ENCODE data around the gene RAD52. TPM values are rescaled to one million over a fixed set of nuclear protein-coding genes. Genes with fewer than 3 reads are reported as not detected.

Gene RAD52
- total RNA-seq, 4 donors from 2014 or later: 6.6 to 18.8 (median 11.6) TPM

DNA sequence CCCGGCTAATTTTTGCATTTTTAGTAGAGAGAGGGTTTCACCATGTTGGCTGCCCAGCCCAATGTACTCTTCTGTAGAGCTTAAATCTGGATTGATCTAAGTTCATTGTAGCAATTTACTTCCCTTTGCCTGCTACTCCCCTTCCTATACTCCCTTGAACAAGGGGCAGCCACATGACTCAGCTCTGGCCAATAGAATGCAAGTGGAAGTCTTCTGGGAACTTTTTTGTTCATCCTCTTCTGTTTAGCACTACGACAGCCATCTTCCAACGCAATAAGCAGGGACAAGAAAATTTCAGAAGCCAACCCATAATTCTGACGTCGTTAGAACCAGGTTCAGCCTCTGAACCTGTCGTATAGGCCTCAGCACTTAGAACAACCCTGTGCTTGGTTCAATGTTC, 6.4 kb upstream of the RAD52 start:
- Histone ChIP-seq H3K27me3 (no peaks in the 10 kb centered on the region), H3K27ac (replicated peaks in 1 of 4) (no peak overlapping the region), H3K4me3 (no peak overlapping the region), H3K4me1 (peaks cover 0 to 13% (median 7%) of the 10 kb centered on the region in 4 donors), H3K9me3 (no peaks in the 10 kb centered on the region), H3K36me3 (no peaks in the 10 kb centered on the region)
- WGBS: 93% methylated on average over 6 of the region's 6 CpGs
- DNase-seq (ENCODE audit: extremely low spot score): no peak
- intact Hi-C loops (cut with DNase I): no loop called here
- TF ChIP-seq POLR2A (IDR thresholded peaks at IDR 0.05; ENCODE audit: low read depth): no peak
- no peak for TF ChIP-seq POLR2AphosphoS5 (IDR thresholded peaks at IDR 0.05)
- TF ChIP-seq EP300 (IDR thresholded peaks at IDR 0.05): no peak
- TF ChIP-seq CTCF (IDR thresholded peaks at IDR 0.05): no peak

DNA sequence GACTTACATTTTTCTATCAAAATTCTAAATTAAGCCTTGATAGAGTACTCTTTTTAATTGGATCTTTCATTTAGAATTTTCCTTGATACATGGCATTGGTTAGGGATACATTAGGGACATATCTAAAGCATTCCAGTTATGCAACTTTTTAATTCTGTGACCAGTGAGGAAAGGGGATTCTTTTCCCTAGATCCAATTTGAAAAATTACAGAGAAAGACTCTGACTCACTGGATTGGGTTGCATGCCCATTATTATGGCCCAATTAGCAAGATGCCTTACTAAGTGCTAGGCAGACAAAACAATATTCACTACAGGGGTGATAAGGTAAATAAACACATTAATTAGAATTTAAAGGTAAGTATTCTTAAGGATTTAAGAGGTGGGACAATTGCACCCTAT, 5.2 kb upstream of the RAD52 start:
- intact Hi-C loops (cut with DNase I): loop anchor here (5.0 kb wide), 2 partner anchors 33 to 138 kb away; no protein-coding TSS in a partner anchor
- no peak for TF ChIP-seq EP300 (IDR thresholded peaks at IDR 0.05)
- no peak for TF ChIP-seq CTCF (IDR thresholded peaks at IDR 0.05)
- no peak for TF ChIP-seq POLR2AphosphoS5 (IDR thresholded peaks at IDR 0.05)
- no peak for TF ChIP-seq POLR2A (IDR thresholded peaks at IDR 0.05; ENCODE audit: low read depth)
- Histone ChIP-seq H3K9me3 (no peaks in the 10 kb centered on the region), H3K27me3 (no peaks in the 10 kb centered on the region), H3K36me3 (no peaks in the 10 kb centered on the region), H3K4me3 (no peak overlapping the region), H3K27ac (replicated peaks in 1 of 4) (no peak overlapping the region), H3K4me1 (peaks cover 5 to 19% (median 10%) of the 10 kb centered on the region in 4 donors)
- no peak for DNase-seq (ENCODE audit: extremely low spot score)

- TF ChIP-seq POLR2A (IDR thresholded peaks at IDR 0.05; ENCODE audit: low read depth): no peak
- no peak for TF ChIP-seq CTCF (IDR thresholded peaks at IDR 0.05)
- no peak for TF ChIP-seq EP300 (IDR thresholded peaks at IDR 0.05)
- intact Hi-C loops (cut with DNase I): loop anchor here (5.0 kb wide), 2 partner anchors 34 to 139 kb away; no protein-coding TSS in a partner anchor
- Histone ChIP-seq H3K9me3 (no peaks in the 10 kb centered on the region), H3K4me3 (no peak overlapping the region), H3K36me3 (no peaks in the 10 kb centered on the region), H3K4me1 (peaks cover 6 to 15% (median 9%) of the 10 kb centered on the region in 4 donors), H3K27ac (replicated peaks in 1 of 4) (no peak overlapping the region), H3K27me3 (no peaks in the 10 kb centered on the region)
- no peak for DNase-seq (ENCODE audit: extremely low spot score)
- 66% methylated on average over 7 of the region's 7 CpGs for WGBS
Measured at GRCh38 chr12:953776-954175, 4.3 kb upstream of the RAD52 start.

- Histone ChIP-seq H3K27me3 (no peaks in the 10 kb centered on the region), H3K4me3 (no peak overlapping the region), H3K36me3 (no peaks in the 10 kb centered on the region), H3K9me3 (no peaks in the 10 kb centered on the region), H3K27ac (replicated peaks in 1 of 4) (no peak overlapping the region), H3K4me1 (peaks cover 9 to 15% (median 14%) of the 10 kb centered on the region in 4 donors)
- intact Hi-C loops (cut with DNase I): loop anchor here (5.0 kb wide), 2 partner anchors 36 to 141 kb away; no protein-coding TSS in a partner anchor
- DNase-seq (ENCODE audit: extremely low spot score): no peak
- TF ChIP-seq POLR2AphosphoS5 (IDR thresholded peaks at IDR 0.05) (no peak), CTCF (IDR thresholded peaks at IDR 0.05) (no peak), EP300 (IDR thresholded peaks at IDR 0.05) (no peak), POLR2A (IDR thresholded peaks at IDR 0.05; ENCODE audit: low read depth) (no peak)
- WGBS: 44% methylated on average over 1 of the region's 1 CpG
Measured at GRCh38 chr12:951176-951575, 1.7 kb upstream of the RAD52 start.

- WGBS: 93% methylated on average over 9 of the region's 9 CpGs
- no peak for TF ChIP-seq POLR2AphosphoS5 (IDR thresholded peaks at IDR 0.05)
- no peak for TF ChIP-seq CTCF (IDR thresholded peaks at IDR 0.05)
- no peak for TF ChIP-seq EP300 (IDR thresholded peaks at IDR 0.05)
- TF ChIP-seq POLR2A (IDR thresholded peaks at IDR 0.05; ENCODE audit: low read depth): no peak
- H3K27ac ChIP-seq (replicated peaks in 1 of 4): peak overlapping the region; percentile 83 to 93 (median 88)
Measured at GRCh38 chr12:948238-948637, 1.3 kb downstream of the RAD52 start.

More at GRCh38 chr12:948238-948637, 1.3 kb downstream of the RAD52 start:
- H3K9me3 ChIP-seq: no peaks in the 10 kb centered on the region
- no peak for DNase-seq (ENCODE audit: extremely low spot score)
- peak overlapping the region; percentile 68 to 83 (median 69) for H3K4me3 ChIP-seq
- peaks cover 0 to 15% (median 6%) of the 10 kb centered on the region in 4 donors for H3K36me3 ChIP-seq
- no peaks in the 10 kb centered on the region for H3K27me3 ChIP-seq
- intact Hi-C loops (cut with DNase I): loop anchor here (2.0 kb wide), 1 partner anchor 377 kb away; no protein-coding TSS in a partner anchor
- H3K4me1 ChIP-seq: peaks cover 11 to 15% (median 14%) of the 10 kb centered on the region in 4 donors
